IMR-90 (cell line): ENCODE measurements around the gene TTC19. TPM values are rescaled to one million over a fixed set of nuclear protein-coding genes. Genes with fewer than 3 reads are reported as not detected.
A peak's percentile ranks its signal among the peaks of the same experiment; 100 is the strongest.

ENCODE experiments used
- ATAC-seq: fragments of 200-7000 bp; cut with Tn5 transposase; 2 replicates; pipeline ENCODE4 v1.9.1; 2020; ENCODE audit warnings: low read depth, mild to moderate bottlenecking, moderate library complexity
- BruUV-seq: library from RNA; stranded (reverse); fragments of 400-500 nt; replicated peaks from 2 replicates; lab custom pipeline; 2021; lab: Mats Ljungman, UMichigan
- CTCF ChIA-PET: fragments of 300-600 bp; formaldehyde crosslinking; extraction: SDS; loops from one replicate; lab custom pipeline; 2021; ENCODE audit warnings: antibody characterized with exemption; lab: Yijun Ruan, JAX
- POLR2A ChIA-PET: fragments of 300-600 bp; sonication (Branson Sonifier 250); formaldehyde crosslinking; loops from one replicate; lab custom pipeline; 2022; ENCODE audit warnings: antibody characterized with exemption; ENCODE audit not compliant: unreplicated experiment; lab: Charles Lee
- DNase-seq: peaks from one replicate; pipeline ENCODE4 v3.0.0; 2013
- H2AFZ ChIP-seq: replicated peaks from 2 replicates; pipeline ENCODE3; 2013; ENCODE audit warnings: low read length, mild to moderate bottlenecking; ENCODE audit not compliant: poor library complexity
- H2AK5ac ChIP-seq: 2 replicates; pipeline ENCODE4 v1.6.1; 2013; ENCODE audit warnings: low read depth, low read length, inconsistent platforms
- H2AK9ac ChIP-seq: replicated peaks from 2 replicates; pipeline ENCODE3; 2013; ENCODE audit warnings: mild to moderate bottlenecking, low read depth, low read length, moderate library complexity; ENCODE audit not compliant: poor library complexity
- H2BK120ac ChIP-seq: 2 replicates; pipeline ENCODE4 v1.6.1; 2013; ENCODE audit warnings: low read depth, low read length, inconsistent platforms
- H2BK15ac ChIP-seq: 3 replicates; pipeline ENCODE4 v1.6.1; 2013; ENCODE audit warnings: low read depth, low read length, inconsistent platforms
- H2BK20ac ChIP-seq: 2 replicates; pipeline ENCODE4 v1.6.1; 2013; ENCODE audit warnings: low read depth, mild to moderate bottlenecking, inconsistent platforms, low read length, moderate library complexity
- H2BK5ac ChIP-seq: 2 replicates; pipeline ENCODE4 v1.6.1; 2013; ENCODE audit warnings: mild to moderate bottlenecking, low read depth, low read length, inconsistent platforms; ENCODE audit not compliant: poor library complexity, severe bottlenecking
- H3K14ac ChIP-seq: replicated peaks from 2 replicates; pipeline ENCODE4 v1.6.1; 2013; ENCODE audit warnings: low read depth, low read length, inconsistent platforms
- H3K18ac ChIP-seq: 2 replicates; pipeline ENCODE4 v1.6.1; 2013; ENCODE audit warnings: low read depth, low read length, control low read depth
- H3K23ac ChIP-seq: 2 replicates; pipeline ENCODE4 v1.6.1; 2013; ENCODE audit warnings: low read depth, low read length, inconsistent platforms
- H3K27ac ChIP-seq: 2 replicates; pipeline ENCODE4 v1.5.1; 2013; ENCODE audit warnings: mild to moderate bottlenecking, control low read depth, low read length; ENCODE audit not compliant: insufficient read depth
- H3K27me3 ChIP-seq: 2 replicates; pipeline ENCODE4 v1.6.1; 2013; ENCODE audit warnings: low read length; ENCODE audit not compliant: control insufficient read depth, insufficient read depth
- H3K36me3 ChIP-seq: 2 replicates; pipeline ENCODE4 v1.6.1; 2013; ENCODE audit warnings: low read length, mixed read lengths; ENCODE audit not compliant: control insufficient read depth, insufficient read depth
- H3K4ac ChIP-seq: 2 replicates; pipeline ENCODE4 v1.6.1; 2013; ENCODE audit warnings: low read depth, low read length, inconsistent platforms
- H3K4me1 ChIP-seq: 2 replicates; pipeline ENCODE4 v1.6.1; 2013; ENCODE audit warnings: low read length, mixed read lengths; ENCODE audit not compliant: control insufficient read depth, insufficient read depth
- H3K4me2 ChIP-seq: 2 replicates; pipeline ENCODE4 v1.6.1; 2013; ENCODE audit warnings: low read depth, mild to moderate bottlenecking, control low read depth, low read length, moderate library complexity
- H3K4me3 ChIP-seq: 2 replicates; pipeline ENCODE4 v1.5.1; 2013; ENCODE audit warnings: low read depth, mild to moderate bottlenecking, control low read depth, low read length, moderate library complexity; ENCODE audit not compliant: insufficient read depth
- H3K56ac ChIP-seq: 2 replicates; pipeline ENCODE4 v1.6.1; 2013; ENCODE audit warnings: low read length, inconsistent platforms; ENCODE audit not compliant: insufficient read depth; ENCODE audit errors: extremely low read depth
- H3K79me1 ChIP-seq, 2 experiments: 2 replicates each; pipeline ENCODE4 v1.6.1; 2013; ENCODE audit warnings: low read length in 2 of 2, inconsistent platforms in 1 of 2, low read depth in 1 of 2
- H3K9ac ChIP-seq: 2 replicates; pipeline ENCODE4 v1.6.1; 2013; ENCODE audit warnings: low read depth, low read length, control low read depth
- H3K9me1 ChIP-seq: 2 replicates; pipeline ENCODE4 v1.6.1; 2013; ENCODE audit warnings: low read length, inconsistent platforms; ENCODE audit not compliant: insufficient read depth
- H3K9me3 ChIP-seq: 2 replicates; pipeline ENCODE4 v1.6.1; 2013; ENCODE audit warnings: low read length; ENCODE audit not compliant: control insufficient read depth, insufficient read depth
- H4K20me1 ChIP-seq: 2 replicates; pipeline ENCODE4 v1.6.1; 2013; ENCODE audit warnings: low read length, inconsistent platforms; ENCODE audit not compliant: insufficient read depth
- H4K5ac ChIP-seq: 2 replicates; pipeline ENCODE4 v1.6.1; 2013; ENCODE audit warnings: mild to moderate bottlenecking, low read depth, low read length, control low read depth
- H4K8ac ChIP-seq, 2 experiments: 2 replicates each; pipeline ENCODE4 v1.6.1; 2013; ENCODE audit warnings: low read depth in 2 of 2, low read length in 2 of 2, control low read depth in 1 of 2, inconsistent platforms in 1 of 2
- H4K91ac ChIP-seq: 2 replicates; pipeline ENCODE4 v1.6.1; 2013; ENCODE audit warnings: low read depth, low read length, inconsistent platforms; ENCODE audit not compliant: insufficient read depth
- MAFK ChIP-seq: IDR thresholded peaks from 2 replicates; pipeline ENCODE4 v1.6.1; 2012; ENCODE audit warnings: low read depth, low read length, improper control_type of control experiment
- MXI1 ChIP-seq: IDR thresholded peaks from 2 replicates; pipeline ENCODE4 v1.6.1; 2012; ENCODE audit warnings: low read depth, mild to moderate bottlenecking, low read length, moderate library complexity, borderline replicate concordance
- WGBS, 2 experiments: methylation state at CpG; one replicate each; pipeline versions ENCODE4 v1.1.5 to v1.1.7; 2013; ENCODE audit warnings: missing lambda C conversion rate in 2 of 2; ENCODE audit not compliant: insufficient read length in 1 of 2; ENCODE audit errors: extremely low coverage in 2 of 2; 5-methylcytosine and 5-hydroxymethylcytosine counted together
- dilution Hi-C: fragments of 300-500 bp; cut with HindIII; formaldehyde crosslinking; loops from one replicate; pipeline ENCODE4 v1.14.3; 2018; ENCODE audit warnings: low sequenced_read_pairs; ENCODE audit not compliant: unreplicated experiment
- in situ Hi-C: fragments of 300-500 bp; cut with MboI; formaldehyde crosslinking; loops from 3 replicates; pipeline ENCODE4 v1.14.3; 2019; ENCODE audit warnings: low sequenced_read_pairs, inconsistent platforms, mixed read lengths
- intact Hi-C: fragments of 100-400 bp; cut with micrococcal nuclease; formaldehyde crosslinking; loops from 2 replicates; pipeline ENCODE4 v1.10.0; 2022
- polyA plus RNA-seq, 3 experiments: library from polyadenylated mRNA; depleted of rRNA; stranded (reverse); fragments of >200 nt; gene quantifications; 2 replicates each; pipeline ENCODE4 v1.2.3, GENCODE V29; 2012; ENCODE audit warnings: low replicate concordance in 1 of 3
- total RNA-seq: library from RNA; depleted of rRNA; stranded (reverse); fragments of >200 nt; gene quantifications from 2 replicates; pipeline ENCODE4 v1.2.3, GENCODE V29; 2012

Gene TTC19
- total and polyA plus RNA-seq, 2 of the 4 experiments (the other 2 are of a cell fraction), result 8.3 to 12.9 TPM

DNA sequence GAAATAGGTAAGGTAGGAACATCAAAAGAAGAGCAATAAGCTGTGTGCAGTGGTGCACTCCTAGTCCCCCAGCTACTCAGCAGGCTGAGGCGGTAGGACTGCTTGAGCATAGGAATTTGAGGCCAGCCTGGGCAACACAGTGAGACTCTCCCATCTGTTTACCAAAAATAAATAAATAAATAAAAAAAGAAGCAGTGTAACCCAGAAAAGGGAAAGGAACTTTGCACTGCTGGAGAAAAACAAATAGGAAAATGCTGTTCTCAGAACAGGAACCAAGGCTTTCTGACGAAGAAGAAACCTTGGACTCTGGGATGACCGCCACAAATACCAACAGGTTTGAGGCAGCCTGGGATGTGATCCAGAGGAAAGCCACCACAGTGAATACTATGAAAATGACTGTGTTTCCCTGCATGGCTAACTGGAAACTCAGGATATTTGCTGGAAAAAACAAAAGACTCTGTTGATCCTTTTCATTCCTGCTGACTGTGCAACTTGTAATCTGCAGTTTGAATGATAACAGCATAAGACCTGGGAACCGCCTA is 41.2 kb downstream of the TTC19 start:
- no peak overlapping the region for H4K5ac ChIP-seq
- no peak overlapping the region for H4K91ac ChIP-seq
- no CpG with 5 or more reads among the region's 4 CpGs for WGBS, 2 experiments
- H3K9me1 ChIP-seq, result peaks cover 12% of the 10 kb centered on the region
- no peak overlapping the region for H2BK5ac ChIP-seq
- no peak overlapping the region; the same call in 2 of the 3 replicates for H2BK15ac ChIP-seq
- H3K56ac ChIP-seq, result no peak overlapping the region
- no peak for TF ChIP-seq MXI1
- TF ChIP-seq MAFK, result peak; percentile 99
- peaks cover 16 to 57% of the 10 kb centered on the region in 2 experiments for H3K79me1 ChIP-seq
- peaks cover 44% of the 10 kb centered on the region for H3K36me3 ChIP-seq
- ChIA-PET POLR2A (no interaction called here), CTCF (no interaction called here)
- DNase-seq (peak; percentile 87), ATAC-seq (peak; percentile 76)
- H3K27ac ChIP-seq, result peak overlapping the region; percentile 7; the same call in 1 of the 2 replicates
- no peak overlapping the region for H3K14ac ChIP-seq
- H3K4me3 ChIP-seq, result no peak overlapping the region
- H3K27me3 ChIP-seq, result no peaks in the 10 kb centered on the region
- H3K4ac ChIP-seq, result no peak overlapping the region
- H2BK20ac ChIP-seq, result no peak overlapping the region
- H3K9me3 ChIP-seq, result peaks cover under 1% of the 10 kb centered on the region; the same call in 1 of the 2 replicates
- peaks cover 3% of the 10 kb centered on the region; the same call in 1 of the 2 replicates for H4K20me1 ChIP-seq
- no peak overlapping the region for H2AFZ ChIP-seq
- H3K23ac ChIP-seq, result no peak overlapping the region
- BruUV-seq, result no TSS peak
- dilution Hi-C loops (no loop called here), in situ Hi-C loops (no loop called here), intact Hi-C loops (no loop called here)
- no peak overlapping the region for H3K9ac ChIP-seq
- H4K8ac ChIP-seq, result no peak overlapping the region
- no peak overlapping the region for H2AK5ac ChIP-seq
- no peak overlapping the region for H2AK9ac ChIP-seq
- H3K4me1 ChIP-seq, result no peaks in the 10 kb centered on the region
- H3K4me2 ChIP-seq, result no peak overlapping the region
- no peak overlapping the region for H3K18ac ChIP-seq
- H2BK120ac ChIP-seq, result no peak overlapping the region
